Nephron (organoid): ENCODE data around the gene ANKS4B.
"Not testable (repeated sequence)": the region's sequence is repeated elsewhere in the genome, so short reads cannot be mapped to it uniquely, and the experiment has no call there.

Experiments used
- H3K27ac Mint-ChIP-seq, 3 experiments: 2 replicates each; pipeline ENCODE4 v1.8.0; 2020; ENCODE audit warnings: mixed read lengths in 3 of 3, mild to moderate bottlenecking in 2 of 3, moderate library complexity in 1 of 3
- H3K27me3 Mint-ChIP-seq: 2 replicates; pipeline ENCODE4 v1.8.0; 2021; ENCODE audit warnings: low read depth, mild to moderate bottlenecking, moderate library complexity, mixed read lengths
- H3K36me3 Mint-ChIP-seq: 2 replicates; pipeline ENCODE4 v1.8.0; 2020; ENCODE audit warnings: low read depth, mixed read lengths
- H3K4me1 Mint-ChIP-seq: 2 replicates; pipeline ENCODE4 v1.8.0; 2020; ENCODE audit warnings: mixed read lengths
- H3K4me3 Mint-ChIP-seq, 3 experiments: 2 replicates each; pipeline ENCODE4 v1.8.0; 2020; ENCODE audit warnings: mild to moderate bottlenecking in 3 of 3, mixed read lengths in 3 of 3, moderate library complexity in 2 of 3
- H3K9me3 Mint-ChIP-seq: 2 replicates; pipeline ENCODE4 v1.8.0; 2020; ENCODE audit warnings: mixed read lengths
- TF ChIP-seq, protein P1 (sequence below), 3 experiments: fragments of 200-600 bp; sonication (generic); IDR thresholded peaks; one replicate each; pipeline ENCODE4 v1.5.0; 2021; ENCODE audit warnings: antibody characterized with exemption in 3 of 3; ENCODE audit not compliant: unreplicated experiment in 3 of 3

The ANKS4B gene

DNA sequence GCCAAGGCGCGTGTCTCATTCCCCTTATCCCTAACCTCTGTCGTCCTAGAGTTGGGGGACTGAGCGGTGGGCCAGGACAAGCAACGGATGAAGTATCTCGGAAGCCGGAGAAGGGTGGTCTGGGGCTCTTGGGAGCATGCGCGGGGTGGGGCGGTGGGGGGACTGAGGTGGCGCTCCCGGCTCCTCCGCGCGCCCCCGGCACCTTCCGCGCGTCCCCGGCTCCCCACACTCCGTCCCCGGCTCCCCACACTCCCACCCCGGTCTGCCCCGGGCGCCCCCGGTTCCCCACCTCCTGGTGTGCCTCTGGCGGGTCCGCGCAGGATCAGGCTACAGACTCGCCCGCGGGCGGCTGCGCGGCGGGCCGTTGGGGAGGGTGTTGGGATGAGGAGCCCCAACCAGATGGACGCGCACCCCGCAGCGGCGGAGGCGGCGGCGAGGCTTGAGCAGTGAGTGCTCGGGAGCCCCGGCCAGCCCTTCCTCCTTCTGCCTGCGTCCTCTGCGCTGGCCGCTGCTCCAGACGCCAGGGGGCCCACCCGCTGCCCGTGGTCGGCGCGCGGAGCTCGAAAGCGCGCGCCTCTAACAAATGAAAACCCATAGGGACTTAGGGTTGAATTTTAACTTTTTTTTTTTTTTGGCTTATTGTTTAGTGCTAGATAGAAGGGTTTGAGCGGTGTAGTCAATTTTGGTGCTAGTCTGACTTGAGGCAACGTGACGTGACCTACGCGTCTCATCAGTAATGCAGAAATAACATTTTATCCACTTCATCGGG, 50.2 kb downstream of the ANKS4B start:
- Mint-ChIP-seq H3K4me1 (no peaks in the 10 kb centered on the region), H3K9me3 (peaks cover 5% of the 10 kb centered on the region), H3K4me3 (peak overlapping the region; percentile 77 to 90 (median 81)), H3K27ac (no peak overlapping the region), H3K27me3 (peaks cover 73% of the 10 kb centered on the region), H3K36me3 (no peaks in the 10 kb centered on the region)
- TF ChIP-seq, protein P1, sequence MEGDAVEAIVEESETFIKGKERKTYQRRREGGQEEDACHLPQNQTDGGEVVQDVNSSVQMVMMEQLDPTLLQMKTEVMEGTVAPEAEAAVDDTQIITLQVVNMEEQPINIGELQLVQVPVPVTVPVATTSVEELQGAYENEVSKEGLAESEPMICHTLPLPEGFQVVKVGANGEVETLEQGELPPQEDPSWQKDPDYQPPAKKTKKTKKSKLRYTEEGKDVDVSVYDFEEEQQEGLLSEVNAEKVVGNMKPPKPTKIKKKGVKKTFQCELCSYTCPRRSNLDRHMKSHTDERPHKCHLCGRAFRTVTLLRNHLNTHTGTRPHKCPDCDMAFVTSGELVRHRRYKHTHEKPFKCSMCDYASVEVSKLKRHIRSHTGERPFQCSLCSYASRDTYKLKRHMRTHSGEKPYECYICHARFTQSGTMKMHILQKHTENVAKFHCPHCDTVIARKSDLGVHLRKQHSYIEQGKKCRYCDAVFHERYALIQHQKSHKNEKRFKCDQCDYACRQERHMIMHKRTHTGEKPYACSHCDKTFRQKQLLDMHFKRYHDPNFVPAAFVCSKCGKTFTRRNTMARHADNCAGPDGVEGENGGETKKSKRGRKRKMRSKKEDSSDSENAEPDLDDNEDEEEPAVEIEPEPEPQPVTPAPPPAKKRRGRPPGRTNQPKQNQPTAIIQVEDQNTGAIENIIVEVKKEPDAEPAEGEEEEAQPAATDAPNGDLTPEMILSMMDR (IDR thresholded peaks at IDR 0.05; ENCODE audit: unreplicated experiment in 3 of 3) = peak; percentile 43 to 67 (median 50)

DNA sequence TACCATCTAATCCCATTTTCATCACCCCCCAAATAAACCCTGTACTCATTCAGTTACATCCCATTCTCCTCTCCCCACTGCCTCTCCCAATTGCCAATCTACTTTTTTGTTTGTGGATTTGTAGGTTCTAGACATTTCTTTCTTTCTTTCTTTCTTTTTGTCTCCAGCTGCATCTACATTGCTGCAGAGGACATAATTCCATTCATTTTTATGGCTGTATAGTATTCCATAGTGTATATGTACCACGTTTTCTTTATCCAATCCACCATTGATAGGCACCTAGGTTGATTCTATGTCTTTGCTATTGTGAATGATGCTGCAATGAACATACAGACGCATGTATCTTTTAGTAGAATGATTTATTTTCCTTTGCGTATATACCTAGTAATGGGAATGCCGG, 50.9 kb downstream of the ANKS4B start:
- H3K4me1 Mint-ChIP-seq = no peaks in the 10 kb centered on the region
- H3K36me3 Mint-ChIP-seq = no peaks in the 10 kb centered on the region
- TF ChIP-seq, protein P1 (IDR thresholded peaks at IDR 0.05; ENCODE audit: unreplicated experiment in 3 of 3) = no peak
- peaks cover 66% of the 10 kb centered on the region for H3K27me3 Mint-ChIP-seq
- peak overlapping the region; percentile 74 to 90 (median 81) for H3K4me3 Mint-ChIP-seq
- no peak overlapping the region for H3K27ac Mint-ChIP-seq
- peaks cover 5% of the 10 kb centered on the region for H3K9me3 Mint-ChIP-seq

DNA sequence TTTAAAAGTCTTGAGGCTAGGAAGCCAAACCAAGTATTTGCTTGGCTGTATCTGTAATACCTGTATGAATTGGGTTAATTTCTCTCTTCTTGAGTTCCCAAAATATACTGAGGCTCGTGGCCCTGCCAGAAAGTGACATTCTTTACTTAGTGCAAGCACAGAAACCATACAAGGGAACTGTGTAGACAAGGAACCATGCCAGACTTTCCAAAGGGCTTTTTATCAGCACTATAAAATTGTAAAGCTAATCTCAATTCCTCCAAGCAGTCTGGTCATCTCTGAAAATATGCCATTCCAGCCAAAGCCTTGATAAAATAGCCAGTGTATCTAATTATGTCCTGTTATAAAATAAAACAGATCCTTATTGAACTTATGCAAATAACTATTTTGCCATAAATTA, 51.8 kb downstream of the ANKS4B start:
- Mint-ChIP-seq H3K27me3 (peaks cover 58% of the 10 kb centered on the region), H3K9me3 (peaks cover 8% of the 10 kb centered on the region), H3K4me3 (no peak overlapping the region), H3K36me3 (no peaks in the 10 kb centered on the region), H3K27ac (no peak overlapping the region), H3K4me1 (no peaks in the 10 kb centered on the region)
- TF ChIP-seq, protein P1 (IDR thresholded peaks at IDR 0.05; ENCODE audit: unreplicated experiment in 3 of 3) = no peak

DNA sequence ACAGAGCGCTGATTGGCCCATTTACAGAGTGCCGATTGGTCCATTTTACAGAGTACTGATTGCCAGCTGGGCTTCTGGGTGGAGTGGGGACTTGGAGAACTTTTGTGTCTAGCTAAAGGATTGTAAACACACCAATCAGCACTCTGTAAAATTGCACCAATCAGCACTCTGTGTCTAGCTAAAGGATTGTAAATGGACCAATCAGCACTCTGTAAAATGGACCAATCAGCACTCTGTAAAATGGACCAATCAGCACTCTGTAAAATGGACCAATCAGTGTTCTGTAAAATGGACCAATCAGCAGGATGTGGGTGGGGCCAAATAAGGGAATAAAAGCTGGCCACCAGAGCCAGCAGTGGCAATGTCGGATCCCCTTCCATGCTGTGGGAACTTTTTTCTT, 56.3 kb downstream of the ANKS4B start:
- H3K4me1 Mint-ChIP-seq = not testable (repeated sequence)

DNA sequence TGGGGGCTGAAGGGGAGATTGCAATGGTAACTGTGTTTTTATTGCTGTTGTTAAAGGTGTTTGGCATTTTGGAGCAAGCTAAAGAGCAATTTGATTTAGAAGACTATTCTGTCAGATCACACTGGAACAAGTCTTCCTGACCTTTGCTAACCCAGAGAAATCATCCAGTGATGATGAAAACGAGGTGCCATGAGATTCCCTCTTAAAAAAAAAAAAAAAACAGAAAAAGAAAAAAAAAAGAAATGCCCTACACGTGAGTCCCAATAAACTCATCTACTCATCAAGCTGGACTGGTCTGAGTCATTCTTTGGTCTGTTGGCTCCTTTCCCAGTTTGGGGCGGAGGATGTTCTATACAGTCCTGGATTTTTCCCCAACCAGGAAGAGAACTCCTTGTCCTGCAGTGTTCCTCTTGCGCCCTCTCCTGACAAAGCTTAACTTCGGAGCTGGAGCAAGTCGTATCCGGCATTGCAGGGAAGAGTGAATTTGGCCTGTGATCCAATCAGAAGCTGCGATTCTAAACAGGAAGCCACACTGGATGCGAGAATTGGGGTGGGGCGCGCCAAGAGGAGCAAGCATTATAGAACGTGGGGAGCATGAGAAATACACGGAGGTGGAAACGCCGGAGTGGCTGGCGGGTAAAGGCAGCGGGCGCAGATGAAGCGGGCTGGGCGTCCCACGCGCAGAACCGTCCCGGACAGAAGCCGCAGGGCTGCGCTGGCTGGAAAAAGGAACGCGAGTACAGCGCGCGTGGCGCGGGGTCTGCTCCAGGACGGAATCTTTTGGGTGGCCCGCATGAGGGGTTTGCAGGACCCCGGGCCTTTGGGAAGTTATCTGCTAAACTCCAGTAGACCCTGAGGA, 67.0 kb downstream of the ANKS4B start:
- H3K4me1 Mint-ChIP-seq = peaks cover 5% of the 10 kb centered on the region
- H3K27ac Mint-ChIP-seq = peak overlapping the region in 2 of 3 experiments; percentile 33 to 36
- H3K9me3 Mint-ChIP-seq = no peaks in the 10 kb centered on the region
- no peaks in the 10 kb centered on the region for H3K36me3 Mint-ChIP-seq
- H3K27me3 Mint-ChIP-seq = peaks cover 74% of the 10 kb centered on the region
- TF ChIP-seq, protein P1 (IDR thresholded peaks at IDR 0.05; ENCODE audit: unreplicated experiment in 3 of 3) = peak; percentile 76 to 90 (median 86)
- peak overlapping the region; percentile 90 to 91 (median 91) for H3K4me3 Mint-ChIP-seq

More for the DNA sequence above, 56.3 kb downstream of the ANKS4B start:
- H3K36me3 Mint-ChIP-seq, H3K9me3 Mint-ChIP-seq, H3K27ac Mint-ChIP-seq, H3K4me3 Mint-ChIP-seq: not testable (repeated sequence)
- H3K27me3 Mint-ChIP-seq = peaks cover 61% of the 10 kb centered on the region

DNA sequence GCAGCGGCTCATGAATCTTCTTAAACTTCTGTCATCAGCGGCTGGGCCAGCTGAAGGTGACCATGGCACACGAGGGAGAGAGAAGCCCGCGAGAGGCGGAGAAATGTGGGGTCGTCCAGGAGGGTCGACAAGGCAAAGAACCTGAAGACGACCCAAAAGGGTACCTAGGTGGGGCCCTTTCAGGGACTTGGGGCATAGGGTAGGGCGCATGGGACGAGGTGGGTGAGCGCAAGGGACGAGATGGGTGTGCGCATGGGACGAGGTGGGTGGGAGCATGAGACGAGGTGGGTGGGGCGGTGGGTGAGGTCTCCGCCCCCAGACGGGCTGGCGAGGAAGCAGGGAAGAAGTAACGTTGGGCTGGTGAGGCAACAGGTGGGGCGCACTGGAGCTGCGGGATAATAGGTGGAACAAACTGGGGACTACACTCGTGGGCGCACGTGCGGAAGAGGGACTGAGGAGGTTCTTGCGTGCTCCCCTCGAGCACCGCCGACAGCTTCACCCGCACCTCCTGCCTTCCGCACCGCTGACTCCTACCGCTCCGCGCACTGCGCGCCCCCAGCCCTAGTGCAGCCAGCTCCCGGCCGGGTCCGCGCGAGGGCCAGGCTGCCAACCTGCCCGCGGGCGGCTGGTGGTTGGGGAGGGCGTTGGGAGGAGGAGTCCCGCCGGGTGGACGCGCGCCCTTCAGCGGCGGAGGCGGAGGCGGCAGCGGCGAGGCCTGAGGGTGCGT, 67.8 kb downstream of the ANKS4B start:
- peaks cover 71% of the 10 kb centered on the region for H3K27me3 Mint-ChIP-seq
- H3K36me3 Mint-ChIP-seq = no peaks in the 10 kb centered on the region
- peak overlapping the region; percentile 90 to 91 (median 91) for H3K4me3 Mint-ChIP-seq
- H3K9me3 Mint-ChIP-seq = no peaks in the 10 kb centered on the region
- no peak overlapping the region for H3K27ac Mint-ChIP-seq
- TF ChIP-seq, protein P1 (IDR thresholded peaks at IDR 0.05; ENCODE audit: unreplicated experiment in 3 of 3) = peak in 1 of 3 experiments; percentile 12
- peaks cover 5% of the 10 kb centered on the region for H3K4me1 Mint-ChIP-seq
